ENCODE data around the gene HBM.

Gene HBM

GRCh38 chr16:117379-118365 is 48.1 kb upstream of the HBM start (continued):
- TF ChIP-seq, protein P1, sequence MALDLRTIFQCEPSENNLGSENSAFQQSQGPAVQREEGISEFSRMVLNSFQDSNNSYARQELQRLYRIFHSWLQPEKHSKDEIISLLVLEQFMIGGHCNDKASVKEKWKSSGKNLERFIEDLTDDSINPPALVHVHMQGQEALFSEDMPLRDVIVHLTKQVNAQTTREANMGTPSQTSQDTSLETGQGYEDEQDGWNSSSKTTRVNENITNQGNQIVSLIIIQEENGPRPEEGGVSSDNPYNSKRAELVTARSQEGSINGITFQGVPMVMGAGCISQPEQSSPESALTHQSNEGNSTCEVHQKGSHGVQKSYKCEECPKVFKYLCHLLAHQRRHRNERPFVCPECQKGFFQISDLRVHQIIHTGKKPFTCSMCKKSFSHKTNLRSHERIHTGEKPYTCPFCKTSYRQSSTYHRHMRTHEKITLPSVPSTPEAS (tag by site-specific recombination; IDR thresholded peaks at IDR 0.05): no peak
- TF ChIP-seq, protein P2, sequence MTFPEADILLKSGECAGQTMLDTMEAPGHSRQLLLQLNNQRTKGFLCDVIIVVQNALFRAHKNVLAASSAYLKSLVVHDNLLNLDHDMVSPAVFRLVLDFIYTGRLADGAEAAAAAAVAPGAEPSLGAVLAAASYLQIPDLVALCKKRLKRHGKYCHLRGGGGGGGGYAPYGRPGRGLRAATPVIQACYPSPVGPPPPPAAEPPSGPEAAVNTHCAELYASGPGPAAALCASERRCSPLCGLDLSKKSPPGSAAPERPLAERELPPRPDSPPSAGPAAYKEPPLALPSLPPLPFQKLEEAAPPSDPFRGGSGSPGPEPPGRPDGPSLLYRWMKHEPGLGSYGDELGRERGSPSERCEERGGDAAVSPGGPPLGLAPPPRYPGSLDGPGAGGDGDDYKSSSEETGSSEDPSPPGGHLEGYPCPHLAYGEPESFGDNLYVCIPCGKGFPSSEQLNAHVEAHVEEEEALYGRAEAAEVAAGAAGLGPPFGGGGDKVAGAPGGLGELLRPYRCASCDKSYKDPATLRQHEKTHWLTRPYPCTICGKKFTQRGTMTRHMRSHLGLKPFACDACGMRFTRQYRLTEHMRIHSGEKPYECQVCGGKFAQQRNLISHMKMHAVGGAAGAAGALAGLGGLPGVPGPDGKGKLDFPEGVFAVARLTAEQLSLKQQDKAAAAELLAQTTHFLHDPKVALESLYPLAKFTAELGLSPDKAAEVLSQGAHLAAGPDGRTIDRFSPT (tag by site-specific recombination; IDR thresholded peaks at IDR 0.05): peak; percentile 54; the same call in 1 of the 2 replicates
- no peak for TF ChIP-seq ZSCAN18 (tag by site-specific recombination; IDR thresholded peaks at IDR 0.05)
- no peak for TF ChIP-seq ZNF830 (tag by site-specific recombination; IDR thresholded peaks at IDR 0.05; ENCODE audit: low read depth)
- no peak for TF ChIP-seq ZNF223 (tag by site-specific recombination; IDR thresholded peaks at IDR 0.05)
- TF ChIP-seq, protein P3, sequence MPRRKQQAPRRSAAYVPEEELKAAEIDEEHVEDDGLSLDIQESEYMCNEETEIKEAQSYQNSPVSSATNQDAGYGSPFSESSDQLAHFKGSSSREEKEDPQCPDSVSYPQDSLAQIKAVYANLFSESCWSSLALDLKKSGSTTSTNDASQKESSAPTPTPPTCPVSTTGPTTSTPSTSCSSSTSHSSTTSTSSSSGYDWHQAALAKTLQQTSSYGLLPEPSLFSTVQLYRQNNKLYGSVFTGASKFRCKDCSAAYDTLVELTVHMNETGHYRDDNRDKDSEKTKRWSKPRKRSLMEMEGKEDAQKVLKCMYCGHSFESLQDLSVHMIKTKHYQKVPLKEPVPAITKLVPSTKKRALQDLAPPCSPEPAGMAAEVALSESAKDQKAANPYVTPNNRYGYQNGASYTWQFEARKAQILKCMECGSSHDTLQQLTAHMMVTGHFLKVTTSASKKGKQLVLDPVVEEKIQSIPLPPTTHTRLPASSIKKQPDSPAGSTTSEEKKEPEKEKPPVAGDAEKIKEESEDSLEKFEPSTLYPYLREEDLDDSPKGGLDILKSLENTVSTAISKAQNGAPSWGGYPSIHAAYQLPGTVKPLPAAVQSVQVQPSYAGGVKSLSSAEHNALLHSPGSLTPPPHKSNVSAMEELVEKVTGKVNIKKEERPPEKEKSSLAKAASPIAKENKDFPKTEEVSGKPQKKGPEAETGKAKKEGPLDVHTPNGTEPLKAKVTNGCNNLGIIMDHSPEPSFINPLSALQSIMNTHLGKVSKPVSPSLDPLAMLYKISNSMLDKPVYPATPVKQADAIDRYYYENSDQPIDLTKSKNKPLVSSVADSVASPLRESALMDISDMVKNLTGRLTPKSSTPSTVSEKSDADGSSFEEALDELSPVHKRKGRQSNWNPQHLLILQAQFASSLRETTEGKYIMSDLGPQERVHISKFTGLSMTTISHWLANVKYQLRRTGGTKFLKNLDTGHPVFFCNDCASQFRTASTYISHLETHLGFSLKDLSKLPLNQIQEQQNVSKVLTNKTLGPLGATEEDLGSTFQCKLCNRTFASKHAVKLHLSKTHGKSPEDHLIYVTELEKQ (tag by site-specific recombination; IDR thresholded peaks at IDR 0.05; ENCODE audit: borderline replicate concordance): no peak
- 0 out of 2 replicates have a peak, but pooled peaks have one; percentile 15 for TF ChIP-seq ZNF335 (tag by site-specific recombination; conservative IDR thresholded peaks at IDR 0.05)
- TF ChIP-seq ZFHX2 (tag by site-specific recombination; conservative IDR thresholded peaks at IDR 0.05): no peak
- TF ChIP-seq ZNF514 (tag by site-specific recombination; IDR thresholded peaks at IDR 0.05): no peak
- no peak for TF ChIP-seq ZNF521 (tag by site-specific recombination; IDR thresholded peaks at IDR 0.05)
- TF ChIP-seq ZNF354C (tag by site-specific recombination; IDR thresholded peaks at IDR 0.05; ENCODE audit: borderline replicate concordance, low read depth): no peak
- no peak for TF ChIP-seq ZNF311 (tag by site-specific recombination; IDR thresholded peaks at IDR 0.05; ENCODE audit: borderline replicate concordance)
- TF ChIP-seq OVOL3 (tag by site-specific recombination; IDR thresholded peaks at IDR 0.05): no peak
- TF ChIP-seq ZNF350 (tag by site-specific recombination; IDR thresholded peaks at IDR 0.05): no peak
- no peak for TF ChIP-seq PRDM4 (tag by site-specific recombination; IDR thresholded peaks at IDR 0.05)
- no peak for TF ChIP-seq YY1 (tag by site-specific recombination; IDR thresholded peaks at IDR 0.05)
- no peak for TF ChIP-seq HOXA7 (CRISPR knock-in tag; IDR thresholded peaks at IDR 0.05; ENCODE audit: borderline replicate concordance)
- no peak for TF ChIP-seq ELK4 (IDR thresholded peaks at IDR 0.05; ENCODE audit: borderline replicate concordance, low read depth, low read length)
- TF ChIP-seq ZNF449 (tag by site-specific recombination; IDR thresholded peaks at IDR 0.05): no peak
- no peak for TF ChIP-seq ZNF140 (tag by site-specific recombination; IDR thresholded peaks at IDR 0.05)
- no peak for TF ChIP-seq ZSCAN16 (tag by site-specific recombination; IDR thresholded peaks at IDR 0.05)
- TF ChIP-seq MYNN (tag by site-specific recombination; IDR thresholded peaks at IDR 0.05; ENCODE audit: borderline replicate concordance): no peak
- no peak for TF ChIP-seq HOXD13 (CRISPR knock-in tag; IDR thresholded peaks at IDR 0.05; ENCODE audit: borderline replicate concordance)
- TF ChIP-seq ZNF843 (tag by site-specific recombination; IDR thresholded peaks at IDR 0.05): no peak

All from HEK293 (cell line).